A673 (cell line): Measurements from ENCODE around the gene TTLL10. TPM values are rescaled to one million over a fixed set of nuclear protein-coding genes. Genes with fewer than 3 reads are reported as not detected.

ENCODE experiments used
- BruUV-seq: library from RNA; stranded (reverse); fragments of 400-500 nt; replicated peaks from 2 replicates; lab custom pipeline; 2021; lab: Mats Ljungman, UMichigan
- CTCF ChIA-PET: fragments of 300-600 bp; sonication (Branson Sonifier 250); formaldehyde crosslinking; loops from one replicate; lab custom pipeline; 2022; ENCODE audit warnings: antibody characterized with exemption; lab: Charles Lee
- POLR2A ChIA-PET: fragments of 300-600 bp; sonication (Branson Sonifier 250); formaldehyde crosslinking; loops from one replicate; lab custom pipeline; 2022; ENCODE audit warnings: antibody characterized with exemption; ENCODE audit not compliant: low non-redundant PET; lab: Charles Lee
- DNase-seq: peaks from one replicate; pipeline ENCODE4 v3.0.0-alpha.2; 2015; ENCODE audit warnings: low spot score
- H3K27ac ChIP-seq: fragments of 200-600 bp; sonication (generic); 2 replicates; pipeline ENCODE4 v1.5.1; 2016; ENCODE audit warnings: mixed run types, low read depth, mild to moderate bottlenecking, mixed read lengths, antibody characterized with exemption, low read length; ENCODE audit not compliant: poor library complexity, severe bottlenecking
- H3K27me3 ChIP-seq: fragments of 200-600 bp; sonication (generic); replicated peaks from 2 replicates; pipeline ENCODE4 v1.6.1; 2017; ENCODE audit warnings: mixed run types, low read depth, mild to moderate bottlenecking, mixed read lengths, antibody characterized with exemption, low read length; ENCODE audit not compliant: insufficient read depth, poor library complexity
- H3K36me3 ChIP-seq: fragments of 200-600 bp; sonication (generic); 2 replicates; pipeline ENCODE4 v1.6.1; 2016; ENCODE audit warnings: mixed run types, mild to moderate bottlenecking, mixed read lengths, antibody characterized with exemption, low read length; ENCODE audit not compliant: insufficient read depth, poor library complexity, severe bottlenecking
- H3K4me1 ChIP-seq: fragments of 200-600 bp; sonication (generic); 2 replicates; pipeline ENCODE4 v1.6.1; 2017; ENCODE audit warnings: mixed run types, mild to moderate bottlenecking, mixed read lengths, antibody characterized with exemption, low read length; ENCODE audit not compliant: insufficient read depth, poor library complexity, severe bottlenecking
- H3K4me3 ChIP-seq: fragments of 200-600 bp; sonication (generic); 2 replicates; pipeline ENCODE4 v1.5.1; 2016; ENCODE audit warnings: low read depth, mixed run types, mild to moderate bottlenecking, mixed read lengths, low read length; ENCODE audit not compliant: poor library complexity, severe bottlenecking
- H3K9me3 ChIP-seq: fragments of 200-600 bp; sonication (generic); 2 replicates; pipeline ENCODE4 v1.6.1; 2016; ENCODE audit warnings: mixed run types, low read depth, mild to moderate bottlenecking, mixed read lengths, antibody characterized with exemption, low read length; ENCODE audit not compliant: poor library complexity, severe bottlenecking
- EZH2 ChIP-seq: fragments of 200-600 bp; sonication (generic); IDR thresholded peaks from 2 replicates; pipeline ENCODE4 v1.6.1; 2017; ENCODE audit warnings: borderline replicate concordance, low read depth, mild to moderate bottlenecking, mixed read lengths, antibody characterized with exemption, low read length; ENCODE audit not compliant: poor library complexity, severe bottlenecking
- intact Hi-C: fragments of 100-400 bp; cut with micrococcal nuclease; formaldehyde crosslinking; loops from one replicate; pipeline ENCODE4 v1.10.0; 2022; ENCODE audit not compliant: unreplicated experiment
- total RNA-seq: library from RNA; stranded (reverse); gene quantifications from 2 replicates; pipeline ENCODE4 v1.2.3, GENCODE V29; 2021
- TF ChIP-seq, protein P1 (sequence below): fragments of 300-800, 200-600 bp; sonication (generic); conservative IDR thresholded peaks from 2 replicates; pipeline ENCODE4 v1.5.1; 2017; ENCODE audit warnings: low read depth, mild to moderate bottlenecking, antibody characterized with exemption, low read length, moderate library complexity, mixed read lengths

The TTLL10 gene
- total RNA-seq, 1 experiment from 2014 or later: not detected

DNA sequence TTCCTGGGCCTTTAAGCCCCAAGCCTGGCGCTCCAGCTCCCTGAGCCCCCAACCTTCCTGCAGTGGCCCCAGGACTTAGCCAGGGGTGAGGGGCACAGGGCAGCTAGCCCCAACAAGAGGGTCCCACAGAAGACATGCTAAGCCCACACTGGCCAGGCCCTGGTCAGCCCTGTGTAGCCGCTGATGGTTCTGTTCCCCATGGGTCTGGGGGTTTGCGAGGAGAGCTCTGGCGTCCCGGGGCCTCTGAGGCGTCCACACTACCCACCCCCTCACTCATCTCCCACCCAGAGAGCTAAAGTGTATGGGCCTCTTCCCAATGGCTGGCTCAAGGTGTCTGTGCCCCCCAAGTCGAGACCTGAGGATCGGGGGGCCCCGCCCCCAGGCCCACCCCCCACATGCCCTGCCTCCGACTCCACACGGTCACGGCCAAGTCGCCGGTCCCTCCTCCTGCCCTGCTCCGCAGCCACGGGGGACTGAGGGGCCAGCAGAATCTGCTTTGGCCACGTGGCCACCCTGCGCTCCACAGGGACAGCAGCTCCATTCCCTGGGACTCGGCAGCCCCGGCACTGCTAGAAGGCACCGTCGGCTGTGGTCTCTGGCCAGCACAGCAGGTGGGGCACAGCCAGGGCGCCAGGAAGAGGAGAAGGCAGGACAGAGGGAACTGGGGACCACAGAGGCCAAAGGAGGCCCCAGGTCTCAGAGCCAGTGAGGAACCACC, 24.9 kb downstream of the TTLL10 start:
- CTCF ChIA-PET: interaction anchor here (0.6 kb wide), 1 partner anchor 93 kb away, joined by 3 read pairs; no protein-coding TSS in a partner anchor

DNA sequence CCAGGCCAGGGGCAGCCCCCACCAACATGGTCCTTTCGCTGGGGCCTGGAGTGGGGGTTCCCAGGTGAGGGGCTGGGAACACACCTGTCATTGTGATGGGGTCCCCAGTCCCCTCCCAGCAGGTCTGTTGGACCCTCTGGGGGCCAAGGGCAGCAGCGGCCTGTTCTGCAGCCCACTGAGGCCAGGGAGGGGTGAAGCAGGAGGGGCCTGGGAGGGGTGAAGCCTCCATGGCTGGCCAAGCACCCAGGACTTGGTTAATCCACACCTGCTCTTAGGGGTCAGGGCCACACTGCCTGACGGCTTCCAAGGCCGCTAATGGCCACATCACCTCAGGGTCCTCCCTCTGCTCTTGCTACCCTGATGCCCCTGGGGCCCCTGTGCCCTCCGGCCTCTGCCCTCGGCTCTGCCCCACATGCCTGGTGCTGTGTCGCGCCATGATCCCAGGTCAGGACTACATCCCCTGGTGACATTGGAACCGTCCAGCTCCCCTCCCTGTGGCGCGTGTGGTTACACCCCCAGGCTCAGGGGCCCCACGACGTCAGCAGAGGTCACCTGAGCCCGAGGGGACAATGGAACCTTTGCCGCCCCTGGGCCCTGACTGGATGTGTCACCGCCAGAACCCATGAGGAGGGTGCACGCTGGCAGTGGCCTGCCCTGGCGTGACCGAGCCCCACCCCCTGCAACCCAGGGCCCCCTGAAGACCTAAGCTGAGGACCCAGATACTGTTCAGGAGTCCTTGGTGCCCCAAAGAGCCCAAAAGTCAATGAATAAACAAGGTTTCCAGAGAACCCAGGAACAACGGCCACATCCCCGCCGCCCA, 25.7 kb downstream of the TTLL10 start:
- H3K4me1 ChIP-seq: no peaks in the 10 kb centered on the region
- H3K27ac ChIP-seq: no peak overlapping the region
- intact Hi-C loops: no loop called here
- POLR2A ChIA-PET: no interaction called here
- no peak overlapping the region for H3K4me3 ChIP-seq
- no peak for DNase-seq
- TF ChIP-seq, protein P1, sequence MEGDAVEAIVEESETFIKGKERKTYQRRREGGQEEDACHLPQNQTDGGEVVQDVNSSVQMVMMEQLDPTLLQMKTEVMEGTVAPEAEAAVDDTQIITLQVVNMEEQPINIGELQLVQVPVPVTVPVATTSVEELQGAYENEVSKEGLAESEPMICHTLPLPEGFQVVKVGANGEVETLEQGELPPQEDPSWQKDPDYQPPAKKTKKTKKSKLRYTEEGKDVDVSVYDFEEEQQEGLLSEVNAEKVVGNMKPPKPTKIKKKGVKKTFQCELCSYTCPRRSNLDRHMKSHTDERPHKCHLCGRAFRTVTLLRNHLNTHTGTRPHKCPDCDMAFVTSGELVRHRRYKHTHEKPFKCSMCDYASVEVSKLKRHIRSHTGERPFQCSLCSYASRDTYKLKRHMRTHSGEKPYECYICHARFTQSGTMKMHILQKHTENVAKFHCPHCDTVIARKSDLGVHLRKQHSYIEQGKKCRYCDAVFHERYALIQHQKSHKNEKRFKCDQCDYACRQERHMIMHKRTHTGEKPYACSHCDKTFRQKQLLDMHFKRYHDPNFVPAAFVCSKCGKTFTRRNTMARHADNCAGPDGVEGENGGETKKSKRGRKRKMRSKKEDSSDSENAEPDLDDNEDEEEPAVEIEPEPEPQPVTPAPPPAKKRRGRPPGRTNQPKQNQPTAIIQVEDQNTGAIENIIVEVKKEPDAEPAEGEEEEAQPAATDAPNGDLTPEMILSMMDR: no peak
- BruUV-seq: no TSS peak
- CTCF ChIA-PET: interaction anchor here (0.6 kb wide), 1 partner anchor 93 kb away, joined by 3 read pairs; no protein-coding TSS in a partner anchor
- H3K9me3 ChIP-seq: no peaks in the 10 kb centered on the region
- H3K36me3 ChIP-seq: no peaks in the 10 kb centered on the region
- H3K27me3 ChIP-seq: no peaks in the 10 kb centered on the region

More for the DNA sequence above, 24.9 kb downstream of the TTLL10 start:
- TF ChIP-seq EZH2: no peak
- TF ChIP-seq, protein P1: no peak
- POLR2A ChIA-PET: no interaction called here
- Histone ChIP-seq H3K36me3 (no peaks in the 10 kb centered on the region), H3K27me3 (no peaks in the 10 kb centered on the region), H3K4me1 (no peaks in the 10 kb centered on the region), H3K4me3 (no peak overlapping the region), H3K27ac (no peak overlapping the region), H3K9me3 (no peaks in the 10 kb centered on the region)
- BruUV-seq: no TSS peak
- no peak for DNase-seq
- intact Hi-C loops: no loop called here

DNA sequence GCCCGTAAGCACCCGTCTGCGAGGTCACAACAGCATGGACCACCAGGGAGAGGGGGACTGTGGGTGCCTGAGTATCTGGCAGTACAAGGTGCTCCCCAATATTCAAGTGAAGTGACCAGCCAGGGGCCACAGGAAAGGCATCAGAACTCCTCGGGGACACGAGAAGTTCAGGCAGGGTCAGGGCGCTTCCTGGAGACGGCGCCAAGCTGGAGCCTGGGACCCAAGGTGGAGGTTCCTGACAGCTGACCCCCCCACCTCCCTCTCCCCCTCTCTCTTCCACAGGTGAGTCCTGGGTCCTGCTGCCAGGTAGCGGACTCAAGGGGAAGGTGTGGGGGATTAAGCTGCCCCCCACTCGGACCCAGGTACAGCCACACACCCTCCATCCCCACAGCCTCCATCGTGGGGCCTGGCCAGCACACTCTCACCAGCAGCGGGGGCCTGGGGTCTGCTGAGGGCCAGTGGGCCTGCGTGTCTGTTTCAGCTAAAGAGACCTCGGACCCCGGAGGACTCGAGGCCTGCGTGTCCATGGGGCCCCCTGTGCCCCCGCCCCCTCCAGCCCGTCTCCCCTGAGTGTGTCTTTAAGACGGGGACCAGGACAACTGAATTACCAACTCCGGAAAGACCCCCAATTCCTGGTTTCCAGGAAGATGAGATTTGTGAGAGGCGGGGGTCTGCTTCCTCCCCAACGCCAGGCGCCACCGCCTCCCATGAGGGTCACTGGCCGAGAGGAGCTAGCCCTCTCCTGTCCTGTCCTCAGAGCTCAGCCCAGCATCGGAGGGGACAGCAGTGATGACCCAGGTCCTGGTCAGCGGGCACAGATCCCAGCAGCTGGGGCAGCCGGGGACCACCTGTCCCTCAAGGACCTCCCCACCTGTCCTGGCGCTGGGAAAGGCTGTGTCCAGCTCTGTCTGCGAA, 26.5 kb downstream of the TTLL10 start:
- no peaks in the 10 kb centered on the region for H3K36me3 ChIP-seq
- BruUV-seq: no TSS peak
- CTCF ChIA-PET: no interaction called here
- H3K27ac ChIP-seq: no peak overlapping the region
- H3K4me3 ChIP-seq: peak overlapping the region; percentile 48
- intact Hi-C loops: no loop called here
- POLR2A ChIA-PET: no interaction called here
- no peak for DNase-seq
- H3K4me1 ChIP-seq: no peaks in the 10 kb centered on the region
- no peaks in the 10 kb centered on the region for H3K9me3 ChIP-seq
- no peaks in the 10 kb centered on the region for H3K27me3 ChIP-seq
- TF ChIP-seq EZH2: no peak
